ENCODE data around the gene GPR42.

GPR42 gene

GRCh38 chr19:35379992-35380391 lies 9.1 kb downstream of the GPR42 start:
- POLR2A ChIA-PET: no interaction called here
- DNase-seq (ENCODE audit: extremely low spot score): no peak
- TF ChIP-seq, protein P1, sequence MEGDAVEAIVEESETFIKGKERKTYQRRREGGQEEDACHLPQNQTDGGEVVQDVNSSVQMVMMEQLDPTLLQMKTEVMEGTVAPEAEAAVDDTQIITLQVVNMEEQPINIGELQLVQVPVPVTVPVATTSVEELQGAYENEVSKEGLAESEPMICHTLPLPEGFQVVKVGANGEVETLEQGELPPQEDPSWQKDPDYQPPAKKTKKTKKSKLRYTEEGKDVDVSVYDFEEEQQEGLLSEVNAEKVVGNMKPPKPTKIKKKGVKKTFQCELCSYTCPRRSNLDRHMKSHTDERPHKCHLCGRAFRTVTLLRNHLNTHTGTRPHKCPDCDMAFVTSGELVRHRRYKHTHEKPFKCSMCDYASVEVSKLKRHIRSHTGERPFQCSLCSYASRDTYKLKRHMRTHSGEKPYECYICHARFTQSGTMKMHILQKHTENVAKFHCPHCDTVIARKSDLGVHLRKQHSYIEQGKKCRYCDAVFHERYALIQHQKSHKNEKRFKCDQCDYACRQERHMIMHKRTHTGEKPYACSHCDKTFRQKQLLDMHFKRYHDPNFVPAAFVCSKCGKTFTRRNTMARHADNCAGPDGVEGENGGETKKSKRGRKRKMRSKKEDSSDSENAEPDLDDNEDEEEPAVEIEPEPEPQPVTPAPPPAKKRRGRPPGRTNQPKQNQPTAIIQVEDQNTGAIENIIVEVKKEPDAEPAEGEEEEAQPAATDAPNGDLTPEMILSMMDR (IDR thresholded peaks at IDR 0.05; ENCODE audit: control extremely low read depth, extremely low read depth, low read depth, missing control alignments): no peak
- CTCF ChIA-PET: no interaction called here

DNA sequence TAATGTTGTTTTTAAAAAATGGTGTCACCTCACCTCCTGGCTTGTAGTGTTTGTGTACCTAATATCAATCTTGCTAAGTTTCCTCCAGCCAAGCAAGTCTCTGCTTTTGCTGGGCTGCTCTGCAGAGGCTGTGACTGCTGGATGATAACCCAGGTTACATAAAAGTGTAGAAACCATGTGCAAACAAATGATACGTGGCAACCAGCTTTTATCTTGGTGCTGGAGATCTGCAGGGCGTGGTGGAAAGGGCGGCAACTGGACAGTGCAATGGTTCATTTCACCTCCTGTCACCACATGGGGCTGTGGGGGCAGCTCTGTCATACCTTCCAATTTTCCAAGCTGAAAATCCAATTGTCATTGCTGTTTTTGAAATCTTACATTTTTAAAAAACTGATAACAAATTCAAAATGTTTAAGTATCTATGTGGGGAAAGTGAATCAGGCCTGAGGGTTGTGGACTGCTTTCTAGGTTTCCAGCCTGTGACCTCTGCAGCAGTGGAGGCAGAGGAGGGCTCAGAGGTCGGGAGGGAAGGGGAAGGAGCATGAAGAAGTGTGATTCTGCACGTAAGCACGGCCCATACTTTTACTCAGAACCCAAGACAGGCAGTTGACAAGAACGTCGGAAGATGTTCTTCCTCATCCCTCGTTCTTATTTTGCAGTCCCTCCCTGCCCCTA lies 9.7 kb downstream of the GPR42 start:
- POLR2A ChIA-PET: no interaction called here
- CTCF ChIA-PET: no interaction called here
- TF ChIP-seq, protein P1 (IDR thresholded peaks at IDR 0.05; ENCODE audit: control extremely low read depth, extremely low read depth, low read depth, missing control alignments): no peak
- DNase-seq (ENCODE audit: extremely low spot score): no peak

DNA sequence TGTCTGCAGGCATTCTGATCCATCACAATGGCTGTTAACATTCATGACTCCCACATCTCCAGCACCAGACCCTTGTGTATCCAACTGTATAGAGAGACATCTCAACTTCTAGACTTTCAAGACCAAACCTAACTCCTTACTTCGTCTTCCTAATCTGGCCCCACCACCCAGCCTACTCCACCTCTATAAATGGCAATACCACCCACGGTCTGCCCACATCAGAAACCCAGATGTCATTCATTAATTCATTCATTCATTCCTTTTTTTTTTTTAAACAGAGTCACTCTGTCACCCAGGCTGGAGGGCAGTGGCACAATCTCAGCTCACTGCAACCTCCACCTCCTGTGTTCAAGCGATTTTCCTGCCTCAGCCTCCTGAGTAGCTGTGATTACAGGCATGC lies 10.4 kb downstream of the GPR42 start:
- ChIA-PET POLR2A (no interaction called here), CTCF (no interaction called here)
- DNase-seq (ENCODE audit: extremely low spot score): no peak
- TF ChIP-seq, protein P1 (IDR thresholded peaks at IDR 0.05; ENCODE audit: control extremely low read depth, extremely low read depth, low read depth, missing control alignments): no peak

GRCh38 chr19:35381926-35382325 lies 11.1 kb downstream of the GPR42 start:
- DNase-seq (ENCODE audit: extremely low spot score): no peak
- TF ChIP-seq, protein P1 (IDR thresholded peaks at IDR 0.05; ENCODE audit: control extremely low read depth, extremely low read depth, low read depth, missing control alignments): no peak
- ChIA-PET POLR2A (no interaction called here), CTCF (no interaction called here)

DNA sequence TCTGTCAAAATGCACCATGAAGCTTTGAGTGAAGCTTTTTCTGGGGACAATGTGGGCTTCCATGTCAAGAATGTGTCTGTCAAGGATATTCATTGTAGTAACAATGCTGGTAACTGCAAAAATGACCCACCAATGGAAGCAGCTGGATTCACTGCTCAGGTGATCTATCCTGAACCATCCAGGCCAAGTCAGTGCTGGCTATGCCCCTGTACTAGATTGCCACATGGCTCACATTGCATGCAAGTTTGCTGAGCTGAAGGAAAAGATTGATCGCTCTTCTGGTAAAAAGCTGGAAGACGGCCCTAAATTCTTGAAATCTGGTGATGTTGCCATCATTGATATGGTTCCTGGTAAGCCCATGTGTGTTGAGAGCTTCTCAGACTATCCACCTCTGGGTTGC lies 12.7 kb downstream of the GPR42 start:
- ChIA-PET POLR2A (interaction anchor here (0.6 kb wide), 1 partner anchor 67 kb away, joined by 4 read pairs; no protein-coding TSS in a partner anchor), CTCF (interaction anchor here (0.8 to 1.8 kb wide), 5 partner anchors 9 to 126 kb away, joined by 3 to 4 read pairs (median 3); no protein-coding TSS in a partner anchor)
- TF ChIP-seq, protein P1 (IDR thresholded peaks at IDR 0.05; ENCODE audit: control extremely low read depth, extremely low read depth, low read depth, missing control alignments): no peak
- DNase-seq (ENCODE audit: extremely low spot score): no peak

DNA sequence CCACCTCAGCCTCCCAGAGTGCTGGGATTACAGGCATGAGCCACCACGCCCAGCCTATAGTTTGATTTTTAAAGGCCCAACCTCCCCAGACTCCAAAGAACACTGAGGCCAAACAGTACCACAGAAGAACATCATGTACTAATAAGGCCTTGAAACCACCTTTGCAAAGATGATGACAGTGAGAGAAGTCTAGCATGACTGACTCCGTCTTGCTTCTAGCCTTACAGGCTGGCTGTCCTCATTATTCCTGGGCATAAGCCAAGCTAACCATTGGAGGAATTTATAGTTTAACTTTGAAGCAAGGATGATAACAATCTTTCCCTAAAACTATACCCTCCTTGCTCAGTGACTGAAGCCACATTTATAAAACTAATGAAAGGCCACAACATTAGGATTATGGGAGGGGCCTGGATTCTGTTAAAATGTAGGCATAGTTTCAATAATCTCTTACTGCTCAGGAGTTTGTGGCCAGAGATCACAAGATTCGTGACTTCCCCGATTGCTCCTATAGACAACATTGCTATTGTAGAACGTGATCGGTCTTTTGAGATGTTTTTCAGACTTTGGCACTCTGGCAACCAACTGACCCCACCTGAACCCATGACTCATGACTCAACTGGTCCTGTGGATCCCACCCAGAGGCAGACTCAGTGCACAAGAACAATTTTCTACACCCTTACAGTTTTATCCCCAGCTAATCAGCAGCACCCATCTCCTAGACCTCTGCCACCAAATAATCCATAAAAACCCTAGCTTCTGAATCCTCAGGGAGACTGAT lies 17.6 kb downstream of the GPR42 start:
- DNase-seq (ENCODE audit: extremely low spot score): no peak
- TF ChIP-seq, protein P1 (IDR thresholded peaks at IDR 0.05; ENCODE audit: control extremely low read depth, extremely low read depth, low read depth, missing control alignments): no peak
- ChIA-PET CTCF (interaction anchor here (1.1 to 1.4 kb wide), 3 partner anchors 13 to 80 kb away, joined by 3 to 4 read pairs (median 3); no protein-coding TSS in a partner anchor), POLR2A (interaction anchor here (0.6 kb wide), 1 partner anchor 67 kb away, joined by 3 read pairs; no protein-coding TSS in a partner anchor)
